Suprapubic skin (tissue), 4 donors: Measurements from ENCODE around the gene DNAAF1. TPM values are rescaled to one million over a fixed set of nuclear protein-coding genes. Genes with fewer than 3 reads are reported as not detected.
"Not testable (repeated sequence)": the region's sequence is repeated elsewhere in the genome, so short reads cannot be mapped to it uniquely, and the experiment has no call there.

Experiments used
- DNase-seq, 2 donors: peaks; one replicate each; pipeline ENCODE4 v3.0.0-alpha.2; 2019; ENCODE audit warnings: low spot score in 2 of 2
- H3K27ac ChIP-seq: fragments of 200-600 bp; sonication (generic); one replicate; pipeline ENCODE4 v1.5.1; 2019
- H3K27me3 ChIP-seq: fragments of 200-600 bp; sonication (generic); one replicate; pipeline ENCODE4 v1.5.1; 2019
- H3K36me3 ChIP-seq: fragments of 200-600 bp; sonication (generic); one replicate; pipeline ENCODE4 v1.5.1; 2019
- H3K4me1 ChIP-seq: fragments of 200-600 bp; sonication (generic); one replicate; pipeline ENCODE4 v1.5.1; 2019
- H3K4me3 ChIP-seq: fragments of 200-600 bp; sonication (generic); one replicate; pipeline ENCODE4 v1.5.1; 2019; ENCODE audit warnings: mild to moderate bottlenecking
- H3K9me3 ChIP-seq: fragments of 200-600 bp; sonication (generic); one replicate; pipeline ENCODE4 v1.5.1; 2019
- EP300 ChIP-seq: sonication (generic); formaldehyde crosslinking; IDR thresholded peaks from one replicate; pipeline ENCODE4 v1.6.1; 2017; ENCODE audit warnings: antibody characterized with exemption
- POLR2A ChIP-seq, 2 donors: fragments of 450-650 bp; IDR thresholded peaks; one replicate each; pipeline ENCODE4 v1.6.1; 2017; ENCODE audit warnings: antibody characterized with exemption in 2 of 2, mild to moderate bottlenecking in 2 of 2, moderate library complexity in 2 of 2
- POLR2AphosphoS5 ChIP-seq, 3 donors: sonication (generic); formaldehyde crosslinking; IDR thresholded peaks; one replicate each; pipeline ENCODE4 v1.6.1; 2017; ENCODE audit warnings: antibody characterized with exemption in 3 of 3
- WGBS: methylation state at CpG from one replicate; pipeline ENCODE4 v1.1.5; 2018; 5-methylcytosine and 5-hydroxymethylcytosine counted together
- total RNA-seq, 4 donors: library from RNA; depleted of rRNA; stranded (reverse); fragments of >200 nt; gene quantifications; one replicate each; pipeline ENCODE4 v1.1.0, GENCODE V29; 2016
- TF ChIP-seq, protein P1 (sequence below), 2 donors: fragments of 200-600 bp in 1 of 2; fragments of 450-650 bp in 1 of 2; sonication (generic) in 1 of 2; IDR thresholded peaks; one replicate each; pipeline ENCODE4 v1.5.1; 2016 to 2019; ENCODE audit warnings: antibody characterized with exemption in 2 of 2, mild to moderate bottlenecking in 1 of 2, moderate library complexity in 1 of 2

Gene DNAAF1
- total RNA-seq, 4 donors from 2014 or later: 0.72 to 0.89 TPM; not detected in 2

DNA sequence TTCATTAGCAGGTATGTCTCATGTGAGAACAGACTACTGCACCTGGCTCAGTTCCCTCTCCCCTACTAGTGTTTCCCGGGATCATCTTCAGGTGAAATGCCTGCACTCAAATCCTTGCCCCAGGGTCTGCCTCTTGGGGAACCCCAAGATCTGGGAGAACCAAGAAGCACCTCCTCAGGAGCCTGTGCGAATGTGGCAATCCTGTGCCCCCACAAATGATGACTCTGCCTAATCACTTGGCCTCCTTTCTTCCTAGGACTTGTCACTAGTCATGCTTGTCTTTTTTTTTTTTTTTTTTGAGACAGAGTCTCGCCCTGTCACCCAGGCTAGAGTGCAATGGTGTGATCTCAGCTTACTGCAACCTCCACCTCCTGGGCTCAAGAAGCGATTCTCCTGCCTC lies 67.5 kb downstream of the DNAAF1 start:
- Histone ChIP-seq H3K9me3 (no peaks in the 10 kb centered on the region), H3K4me3 (no peak overlapping the region), H3K27me3 (no peaks in the 10 kb centered on the region), H3K27ac (no peak overlapping the region), H3K36me3 (no peaks in the 10 kb centered on the region), H3K4me1 (no peaks in the 10 kb centered on the region)
- 78% methylated on average over 4 of the region's 4 CpGs for WGBS
- TF ChIP-seq POLR2A (IDR thresholded peaks at IDR 0.05): no peak
- no peak for TF ChIP-seq POLR2AphosphoS5 (IDR thresholded peaks at IDR 0.05)
- TF ChIP-seq EP300: no peak
- TF ChIP-seq, protein P1, sequence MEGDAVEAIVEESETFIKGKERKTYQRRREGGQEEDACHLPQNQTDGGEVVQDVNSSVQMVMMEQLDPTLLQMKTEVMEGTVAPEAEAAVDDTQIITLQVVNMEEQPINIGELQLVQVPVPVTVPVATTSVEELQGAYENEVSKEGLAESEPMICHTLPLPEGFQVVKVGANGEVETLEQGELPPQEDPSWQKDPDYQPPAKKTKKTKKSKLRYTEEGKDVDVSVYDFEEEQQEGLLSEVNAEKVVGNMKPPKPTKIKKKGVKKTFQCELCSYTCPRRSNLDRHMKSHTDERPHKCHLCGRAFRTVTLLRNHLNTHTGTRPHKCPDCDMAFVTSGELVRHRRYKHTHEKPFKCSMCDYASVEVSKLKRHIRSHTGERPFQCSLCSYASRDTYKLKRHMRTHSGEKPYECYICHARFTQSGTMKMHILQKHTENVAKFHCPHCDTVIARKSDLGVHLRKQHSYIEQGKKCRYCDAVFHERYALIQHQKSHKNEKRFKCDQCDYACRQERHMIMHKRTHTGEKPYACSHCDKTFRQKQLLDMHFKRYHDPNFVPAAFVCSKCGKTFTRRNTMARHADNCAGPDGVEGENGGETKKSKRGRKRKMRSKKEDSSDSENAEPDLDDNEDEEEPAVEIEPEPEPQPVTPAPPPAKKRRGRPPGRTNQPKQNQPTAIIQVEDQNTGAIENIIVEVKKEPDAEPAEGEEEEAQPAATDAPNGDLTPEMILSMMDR (IDR thresholded peaks at IDR 0.05): no peak
- no peak for DNase-seq

DNA sequence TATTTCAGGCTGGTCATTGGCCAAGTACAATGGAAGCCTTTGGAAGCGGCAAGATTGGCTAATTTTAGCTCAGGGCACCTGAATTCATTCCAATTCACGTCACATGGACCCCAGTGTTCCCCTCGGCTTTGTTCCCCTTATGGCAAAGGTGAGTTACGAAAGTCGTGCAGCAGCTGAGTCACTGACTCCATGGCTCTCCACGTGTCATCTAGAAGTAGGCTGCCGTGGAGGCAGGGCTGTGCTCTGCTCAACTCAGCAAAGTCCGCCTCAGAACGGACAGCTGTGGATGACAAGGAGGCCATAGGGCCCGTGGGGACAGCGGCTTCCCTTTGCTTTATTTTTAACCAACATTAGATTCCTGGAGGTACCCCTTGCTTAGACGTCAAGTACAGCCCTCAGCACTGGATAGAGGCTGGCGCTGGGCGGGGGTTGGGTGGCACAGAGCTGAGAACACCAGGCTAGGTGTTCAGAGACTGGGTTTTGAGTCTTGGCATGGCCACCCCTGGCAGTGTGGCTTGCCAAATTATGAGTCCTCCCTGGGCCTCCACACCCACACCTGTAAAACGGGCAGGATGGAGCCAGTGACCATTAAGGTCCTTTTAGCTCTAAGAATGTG lies 69.5 kb downstream of the DNAAF1 start:
- 80% methylated on average over 12 of the region's 15 CpGs for WGBS
- H3K4me3 ChIP-seq: no peak overlapping the region
- H3K27me3 ChIP-seq: no peaks in the 10 kb centered on the region
- DNase-seq: no peak
- TF ChIP-seq POLR2AphosphoS5 (IDR thresholded peaks at IDR 0.05): no peak
- TF ChIP-seq, protein P1 (IDR thresholded peaks at IDR 0.05): no peak
- TF ChIP-seq EP300: no peak
- no peak for TF ChIP-seq POLR2A (IDR thresholded peaks at IDR 0.05)
- H3K36me3 ChIP-seq: no peaks in the 10 kb centered on the region
- H3K9me3 ChIP-seq: no peaks in the 10 kb centered on the region
- H3K4me1 ChIP-seq: no peaks in the 10 kb centered on the region
- H3K27ac ChIP-seq: no peak overlapping the region

DNA sequence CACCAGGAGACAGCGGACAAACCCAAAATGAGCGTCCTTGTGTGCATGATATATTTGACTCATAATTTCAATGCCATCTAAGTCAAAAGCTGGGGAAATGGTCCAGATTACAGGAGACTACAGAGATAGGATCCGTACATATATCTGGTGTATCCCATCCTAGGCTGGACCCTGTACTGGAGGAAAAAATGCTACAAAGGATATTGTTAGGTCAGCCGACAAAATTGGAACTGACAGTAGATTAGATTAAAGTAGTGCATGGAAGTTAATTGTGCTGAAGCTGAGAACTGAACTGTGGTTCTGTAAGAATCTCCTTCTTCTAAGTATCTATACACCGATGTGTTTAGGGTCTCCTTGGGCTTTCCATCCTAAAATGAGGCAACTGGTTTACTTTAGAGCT lies 70.4 kb downstream of the DNAAF1 start:
- no peak overlapping the region for H3K4me3 ChIP-seq
- no peaks in the 10 kb centered on the region for H3K4me1 ChIP-seq
- no peaks in the 10 kb centered on the region for H3K9me3 ChIP-seq
- TF ChIP-seq POLR2A (IDR thresholded peaks at IDR 0.05) (no peak), EP300 (no peak), POLR2AphosphoS5 (IDR thresholded peaks at IDR 0.05) (no peak)
- TF ChIP-seq, protein P1 (IDR thresholded peaks at IDR 0.05): no peak
- WGBS: 86% methylated on average over 5 of the region's 5 CpGs
- DNase-seq: no peak
- no peak overlapping the region for H3K27ac ChIP-seq
- no peaks in the 10 kb centered on the region for H3K27me3 ChIP-seq
- no peaks in the 10 kb centered on the region for H3K36me3 ChIP-seq

DNA sequence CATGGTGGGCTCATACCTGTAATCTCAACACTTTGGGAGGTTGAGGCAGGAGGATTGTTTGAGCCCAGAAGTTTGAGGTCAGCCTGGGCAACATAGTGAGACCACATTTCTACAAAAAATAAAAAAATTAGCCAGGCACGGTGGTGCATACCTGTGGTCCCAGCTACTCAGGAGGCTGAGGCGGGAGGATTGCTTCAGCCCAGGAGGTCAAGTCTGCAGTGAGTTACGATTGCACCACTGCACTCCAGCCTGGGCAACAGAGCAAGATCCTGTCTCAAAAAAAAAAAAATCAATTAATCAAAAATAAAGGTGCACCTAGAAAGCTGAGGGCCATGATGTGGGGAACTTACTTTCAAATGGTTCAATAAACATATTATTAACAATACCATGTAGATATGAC lies 71.0 kb downstream of the DNAAF1 start:
- H3K36me3 ChIP-seq, H3K4me1 ChIP-seq, H3K9me3 ChIP-seq, H3K27me3 ChIP-seq, DNase-seq, H3K4me3 ChIP-seq, H3K27ac ChIP-seq: not testable (repeated sequence)
- 90% methylated on average over 3 of the region's 3 CpGs for WGBS

DNA sequence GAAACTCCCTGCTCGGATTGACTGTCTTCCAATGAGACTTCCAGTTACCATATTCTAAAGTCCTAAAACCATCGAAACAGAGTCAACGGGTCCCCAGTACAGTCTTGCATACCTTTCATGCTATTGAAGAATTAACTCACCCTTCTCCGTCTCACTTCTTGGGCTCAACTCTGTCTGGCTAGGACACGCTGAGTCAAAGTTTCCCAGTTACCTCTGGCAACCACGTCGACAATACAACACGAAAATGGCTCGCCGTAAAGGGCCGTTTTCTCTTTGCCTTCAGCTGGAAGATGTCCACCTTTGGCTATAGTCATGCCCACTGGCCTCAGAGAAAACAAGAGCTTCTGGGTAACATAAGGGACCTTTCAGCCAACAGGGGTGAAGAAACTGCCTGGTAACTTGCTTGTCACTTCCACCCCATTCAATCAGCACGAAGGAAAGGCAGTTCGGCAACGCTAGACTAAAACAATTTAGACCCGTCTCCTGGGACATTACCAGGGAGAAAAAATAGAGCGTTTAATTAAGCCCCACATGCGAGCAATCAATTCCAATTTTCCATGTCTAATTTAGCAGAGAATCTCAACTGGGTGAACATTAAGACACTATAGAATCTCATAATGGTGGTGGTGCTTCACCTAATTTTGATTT lies 73.2 kb downstream of the DNAAF1 start:
- no peaks in the 10 kb centered on the region for H3K36me3 ChIP-seq
- no peaks in the 10 kb centered on the region for H3K9me3 ChIP-seq
- no peaks in the 10 kb centered on the region for H3K27me3 ChIP-seq
- no peak overlapping the region for H3K4me3 ChIP-seq
- H3K4me1 ChIP-seq: no peaks in the 10 kb centered on the region
- DNase-seq: no peak
- TF ChIP-seq POLR2AphosphoS5 (IDR thresholded peaks at IDR 0.05) (no peak), POLR2A (IDR thresholded peaks at IDR 0.05) (no peak), EP300 (no peak)
- TF ChIP-seq, protein P1 (IDR thresholded peaks at IDR 0.05): no peak
- no peak overlapping the region for H3K27ac ChIP-seq
- WGBS: 79% methylated on average over 17 of the region's 17 CpGs
